ENCODE data around the gene YAE1. TPM values are rescaled to one million over a fixed set of nuclear protein-coding genes. Genes with fewer than 3 reads are reported as not detected.

The YAE1 gene
- polyA plus RNA-seq, 1 of the 3 experiments (the other 2 are of a cell fraction): 30.7 TPM

DNA sequence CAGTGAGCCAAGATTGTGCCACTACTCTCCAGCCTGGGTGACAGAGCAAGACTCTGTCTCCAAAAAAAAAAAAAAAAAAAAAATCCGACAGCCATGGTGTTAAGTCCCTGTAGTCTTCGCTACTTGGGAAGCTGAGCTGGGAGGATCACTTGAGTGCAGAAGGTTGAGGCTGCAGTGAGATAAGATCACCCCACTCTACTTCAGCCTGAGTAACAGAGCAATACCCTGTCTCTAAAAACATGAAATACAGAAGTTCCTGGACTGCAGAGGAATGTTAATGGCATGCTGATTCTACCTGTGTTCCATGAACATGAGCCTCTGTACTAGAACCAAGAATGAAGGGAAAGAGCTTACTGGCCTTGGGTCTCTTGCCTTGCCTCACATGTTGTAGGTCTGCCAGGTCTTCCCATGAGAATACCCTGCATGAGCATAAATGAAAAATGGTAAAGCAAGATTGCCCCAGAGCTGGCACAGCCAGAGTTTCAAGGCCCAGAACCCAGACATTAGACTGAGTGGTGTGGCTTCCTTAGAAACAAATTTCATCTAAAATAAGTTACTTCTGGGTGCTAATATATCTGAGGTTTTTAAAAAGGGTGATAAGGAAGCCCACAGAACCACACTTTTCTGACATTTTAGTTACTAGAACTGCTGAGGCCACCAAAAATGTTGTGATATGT lies 8.6 kb downstream of the YAE1 start:
- no peaks in the 10 kb centered on the region for H3K27me3 ChIP-seq (ENCODE audit: insufficient read depth)
- H3K9me3 ChIP-seq: no peaks in the 10 kb centered on the region
- WGBS (ENCODE audit: low lambda C conversion rate): 98% methylated on average over 2 of the region's 2 CpGs
- DNase-seq: no peak
- no peaks in the 10 kb centered on the region for H4K20me1 ChIP-seq (ENCODE audit: insufficient read depth)
- TF ChIP-seq NFIC (IDR thresholded peaks at IDR 0.05; ENCODE audit: borderline replicate concordance) (no peak), CHD2 (IDR thresholded peaks at IDR 0.05; ENCODE audit: low read length, partially characterized antibody) (no peak), POLR2AphosphoS5 (IDR thresholded peaks at IDR 0.05; ENCODE audit: low read depth, low read length) (no peak), TCF12 (IDR thresholded peaks at IDR 0.05) (no peak), RCOR1 (IDR thresholded peaks at IDR 0.05; ENCODE audit: low read length) (no peak), SIN3A (IDR thresholded peaks at IDR 0.05; ENCODE audit: borderline replicate concordance, low read depth, low read length) (no peak), GATA2 (CRISPR knock-in tag; IDR thresholded peaks at IDR 0.05) (no peak), JUND (IDR thresholded peaks at IDR 0.05) (no peak), MEF2A (IDR thresholded peaks at IDR 0.05; ENCODE audit: borderline replicate concordance, low read depth) (no peak)
- TF ChIP-seq, protein P1, sequence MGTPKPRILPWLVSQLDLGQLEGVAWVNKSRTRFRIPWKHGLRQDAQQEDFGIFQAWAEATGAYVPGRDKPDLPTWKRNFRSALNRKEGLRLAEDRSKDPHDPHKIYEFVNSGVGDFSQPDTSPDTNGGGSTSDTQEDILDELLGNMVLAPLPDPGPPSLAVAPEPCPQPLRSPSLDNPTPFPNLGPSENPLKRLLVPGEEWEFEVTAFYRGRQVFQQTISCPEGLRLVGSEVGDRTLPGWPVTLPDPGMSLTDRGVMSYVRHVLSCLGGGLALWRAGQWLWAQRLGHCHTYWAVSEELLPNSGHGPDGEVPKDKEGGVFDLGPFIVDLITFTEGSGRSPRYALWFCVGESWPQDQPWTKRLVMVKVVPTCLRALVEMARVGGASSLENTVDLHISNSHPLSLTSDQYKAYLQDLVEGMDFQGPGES (IDR thresholded peaks at IDR 0.05; ENCODE audit: low read depth, low read length): no peak
- TF ChIP-seq, protein P2, sequence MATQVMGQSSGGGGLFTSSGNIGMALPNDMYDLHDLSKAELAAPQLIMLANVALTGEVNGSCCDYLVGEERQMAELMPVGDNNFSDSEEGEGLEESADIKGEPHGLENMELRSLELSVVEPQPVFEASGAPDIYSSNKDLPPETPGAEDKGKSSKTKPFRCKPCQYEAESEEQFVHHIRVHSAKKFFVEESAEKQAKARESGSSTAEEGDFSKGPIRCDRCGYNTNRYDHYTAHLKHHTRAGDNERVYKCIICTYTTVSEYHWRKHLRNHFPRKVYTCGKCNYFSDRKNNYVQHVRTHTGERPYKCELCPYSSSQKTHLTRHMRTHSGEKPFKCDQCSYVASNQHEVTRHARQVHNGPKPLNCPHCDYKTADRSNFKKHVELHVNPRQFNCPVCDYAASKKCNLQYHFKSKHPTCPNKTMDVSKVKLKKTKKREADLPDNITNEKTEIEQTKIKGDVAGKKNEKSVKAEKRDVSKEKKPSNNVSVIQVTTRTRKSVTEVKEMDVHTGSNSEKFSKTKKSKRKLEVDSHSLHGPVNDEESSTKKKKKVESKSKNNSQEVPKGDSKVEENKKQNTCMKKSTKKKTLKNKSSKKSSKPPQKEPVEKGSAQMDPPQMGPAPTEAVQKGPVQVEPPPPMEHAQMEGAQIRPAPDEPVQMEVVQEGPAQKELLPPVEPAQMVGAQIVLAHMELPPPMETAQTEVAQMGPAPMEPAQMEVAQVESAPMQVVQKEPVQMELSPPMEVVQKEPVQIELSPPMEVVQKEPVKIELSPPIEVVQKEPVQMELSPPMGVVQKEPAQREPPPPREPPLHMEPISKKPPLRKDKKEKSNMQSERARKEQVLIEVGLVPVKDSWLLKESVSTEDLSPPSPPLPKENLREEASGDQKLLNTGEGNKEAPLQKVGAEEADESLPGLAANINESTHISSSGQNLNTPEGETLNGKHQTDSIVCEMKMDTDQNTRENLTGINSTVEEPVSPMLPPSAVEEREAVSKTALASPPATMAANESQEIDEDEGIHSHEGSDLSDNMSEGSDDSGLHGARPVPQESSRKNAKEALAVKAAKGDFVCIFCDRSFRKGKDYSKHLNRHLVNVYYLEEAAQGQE (IDR thresholded peaks at IDR 0.05; ENCODE audit: low read depth, low read length): no peak
- ChIA-PET CTCF (interaction anchor here (0.6 to 11.3 kb wide), 3 partner anchors 171 to 321 kb away, joined by 3 to 563 read pairs (median 3); no protein-coding TSS in a partner anchor), POLR2A (interaction anchor here (0.6 kb wide), 1 partner anchor 48 kb away, joined by 3 read pairs; no protein-coding TSS in a partner anchor)
- H3K4me2 ChIP-seq: no peak overlapping the region
- no peak overlapping the region for H2AFZ ChIP-seq (ENCODE audit: low read depth)
- no peak overlapping the region for H3K9ac ChIP-seq
- H3K36me3 ChIP-seq (replicated peaks in 1 of 2; ENCODE audit: control insufficient read depth in 1 of 2, insufficient read depth in 2 of 2, low read length in 1 of 2): peaks cover 48% of the 10 kb centered on the region in 2 experiments
- H3K79me2 ChIP-seq (ENCODE audit: insufficient read depth): peaks cover 2% of the 10 kb centered on the region; the same call in 1 of the 2 replicates
- no peaks in the 10 kb centered on the region for H3K9me2 ChIP-seq
- H3K4me3 ChIP-seq (ENCODE audit: low read depth in 2 of 2, low read length in 1 of 2): no peak overlapping the region
- peaks cover 15% of the 10 kb centered on the region for H3F3A ChIP-seq (replicated peaks; ENCODE audit: insufficient read depth)
- H3K4me1 ChIP-seq (ENCODE audit: control insufficient read depth in 1 of 2, insufficient read depth in 2 of 2, low read depth in 1 of 2, low read length in 1 of 2): peaks cover 0 to 2% of the 10 kb centered on the region in 2 experiments; a peak in 1 of 4 replicates
- H3K27ac ChIP-seq (ENCODE audit: low read depth in 2 of 2, low read length in 1 of 2): no peak overlapping the region

Data from SK-N-SH (cell line).